HG03159 (cell line): ENCODE measurements around the gene ERC2.

Experiments
- ATAC-seq: cut with Tn5 transposase; IDR thresholded peaks from one replicate; pipeline ENCODE4 v1.9.1; 2021; ENCODE audit warnings: mild to moderate bottlenecking, moderate library complexity; ENCODE audit not compliant: unreplicated experiment

The ERC2 gene

GRCh38 chr3:55774856-55775255 is 693.4 kb downstream of the ERC2 start:
- ATAC-seq, result no peak

GRCh38 chr3:55771503-55771902 is 696.8 kb downstream of the ERC2 start:
- no peak for ATAC-seq

GRCh38 chr3:55770077-55770476 is 698.2 kb downstream of the ERC2 start:
- ATAC-seq, result no peak

- no peak for ATAC-seq
Observed at GRCh38 chr3:55766753-55767152, 701.5 kb downstream of the ERC2 start.

- ATAC-seq, result no peak
Observed at GRCh38 chr3:55765906-55766701, 702.2 kb downstream of the ERC2 start.

- ATAC-seq, result no peak
Observed at GRCh38 chr3:55765398-55765797, 702.9 kb downstream of the ERC2 start.

GRCh38 chr3:55756976-55757375 is 711.3 kb downstream of the ERC2 start:
- ATAC-seq, result no peak

GRCh38 chr3:55755516-55756205 is 712.6 kb downstream of the ERC2 start:
- no peak for ATAC-seq

- ATAC-seq, result no peak
Observed at GRCh38 chr3:55752911-55753310, 715.4 kb downstream of the ERC2 start.

GRCh38 chr3:55751730-55752129 is 716.5 kb downstream of the ERC2 start:
- no peak for ATAC-seq

- ATAC-seq, result no peak
Observed at GRCh38 chr3:55750525-55750924, 717.7 kb downstream of the ERC2 start.

- ATAC-seq, result no peak
Observed at GRCh38 chr3:55749036-55749435, 719.2 kb downstream of the ERC2 start.

GRCh38 chr3:55746808-55747413 is 721.4 kb downstream of the ERC2 start:
- ATAC-seq, result no peak

GRCh38 chr3:55742832-55743136 is 725.5 kb downstream of the ERC2 start:
- ATAC-seq, result no peak

- no peak for ATAC-seq
Observed at GRCh38 chr3:55742022-55742831, 726.0 kb downstream of the ERC2 start.

- ATAC-seq, result no peak
Observed at GRCh38 chr3:55737186-55737585, 731.1 kb downstream of the ERC2 start.

- ATAC-seq, result no peak
Observed at GRCh38 chr3:55735976-55736375, 732.3 kb downstream of the ERC2 start.

GRCh38 chr3:55731741-55732140 is 736.5 kb downstream of the ERC2 start:
- ATAC-seq, result no peak

- ATAC-seq, result no peak
Observed at GRCh38 chr3:55729546-55729945, 738.7 kb downstream of the ERC2 start.

- ATAC-seq, result no peak
Observed at GRCh38 chr3:55728461-55729100, 739.7 kb downstream of the ERC2 start.

- no peak for ATAC-seq
Observed at GRCh38 chr3:55726501-55726775, 741.8 kb downstream of the ERC2 start.
